HUES6 (cell line): ENCODE measurements around the gene IRF1.

Source experiments
- H3K27ac ChIP-seq: 2 replicates; pipeline ENCODE4 v1.7.0; 2013; ENCODE audit warnings: low read depth, mild to moderate bottlenecking, low read length, inconsistent platforms
- H3K27me3 ChIP-seq: 2 replicates; pipeline ENCODE4 v1.6.1; 2013; ENCODE audit warnings: low read length; ENCODE audit not compliant: control insufficient read depth, insufficient read depth
- H3K36me3 ChIP-seq: 2 replicates; pipeline ENCODE4 v1.6.1; 2013; ENCODE audit warnings: low read length; ENCODE audit not compliant: control insufficient read depth, insufficient read depth
- H3K4me1 ChIP-seq: 2 replicates; pipeline ENCODE4 v1.6.1; 2013; ENCODE audit warnings: low read length; ENCODE audit not compliant: control insufficient read depth, insufficient read depth
- H3K4me3 ChIP-seq: 2 replicates; pipeline ENCODE4 v1.5.1; 2013; ENCODE audit warnings: low read depth, low read length
- H3K9ac ChIP-seq: one replicate; pipeline ENCODE4 v1.6.1; 2013; ENCODE audit warnings: mild to moderate bottlenecking, low read length
- H3K9me3 ChIP-seq: 2 replicates; pipeline ENCODE4 v1.6.1; 2013; ENCODE audit warnings: low read depth, low read length; ENCODE audit not compliant: control insufficient read depth, insufficient read depth

The IRF1 gene

DNA sequence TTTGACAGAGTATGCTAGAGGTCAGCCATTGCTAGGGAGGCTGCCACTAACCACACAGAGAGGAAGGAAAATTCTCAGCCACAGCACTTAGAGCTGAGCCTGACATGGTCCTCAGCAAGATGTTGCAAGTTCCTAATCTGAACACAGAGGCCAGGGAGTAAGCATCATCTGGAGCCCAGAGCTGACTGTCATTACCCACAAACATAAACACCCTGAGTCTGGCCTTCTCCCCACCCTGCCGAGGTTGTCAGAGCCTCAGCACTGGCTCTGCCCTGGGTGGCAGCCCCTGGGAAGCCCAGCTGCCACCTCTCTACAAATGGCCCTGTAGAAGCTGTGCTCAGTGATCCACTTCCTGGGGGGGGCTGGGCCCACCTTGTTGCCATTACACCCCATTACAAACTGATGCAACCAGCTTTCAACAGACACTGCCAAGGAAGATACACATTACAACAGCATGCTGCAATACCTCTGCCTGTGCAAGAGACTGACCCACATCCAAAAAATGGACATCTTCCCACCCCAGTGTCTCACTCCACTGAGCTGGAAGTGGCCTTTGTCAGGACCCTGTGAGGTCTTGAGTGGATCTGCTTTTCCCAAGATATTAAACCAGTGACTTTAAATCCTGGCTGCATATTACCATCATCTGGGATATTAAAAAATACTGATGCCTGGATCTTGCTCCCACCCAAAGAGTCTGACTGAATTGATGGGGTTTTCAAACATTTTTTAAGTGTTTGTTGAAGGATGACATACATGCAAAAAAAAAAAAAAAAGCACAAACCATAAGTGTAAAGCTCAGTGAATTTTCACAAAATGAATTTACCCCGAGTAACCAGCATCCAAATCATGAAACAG is 33.0 kb downstream of the IRF1 start:
- no peaks in the 10 kb centered on the region for H3K36me3 ChIP-seq
- no peak overlapping the region for H3K27ac ChIP-seq
- no peak overlapping the region for H3K4me3 ChIP-seq
- peaks cover 27% of the 10 kb centered on the region for H3K4me1 ChIP-seq
- H3K27me3 ChIP-seq = no peaks in the 10 kb centered on the region
- H3K9me3 ChIP-seq = no peaks in the 10 kb centered on the region
- no peak overlapping the region for H3K9ac ChIP-seq

DNA sequence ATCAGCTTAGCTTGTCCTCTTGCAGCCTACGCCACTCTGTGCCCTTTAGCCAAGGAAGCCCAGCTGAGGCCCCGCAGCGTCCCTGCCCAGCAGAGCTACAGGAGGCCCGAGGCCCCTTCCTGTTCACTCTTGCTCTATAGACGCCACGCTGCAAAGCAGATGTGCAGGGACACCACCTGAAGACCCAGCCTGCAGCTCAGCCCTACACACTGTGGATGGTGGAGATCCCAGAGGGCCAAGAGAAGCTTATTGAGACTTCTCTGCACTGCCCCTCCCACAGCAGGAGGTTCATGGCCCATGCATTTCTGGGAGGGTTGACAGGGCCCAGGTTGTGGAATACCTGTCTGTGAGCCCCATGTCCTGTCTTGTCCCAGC is 33.6 kb downstream of the IRF1 start:
- Histone ChIP-seq H3K9ac (no peak overlapping the region), H3K27ac (no peak overlapping the region), H3K4me3 (no peak overlapping the region), H3K36me3 (no peaks in the 10 kb centered on the region), H3K27me3 (no peaks in the 10 kb centered on the region), H3K9me3 (no peaks in the 10 kb centered on the region), H3K4me1 (peaks cover 27% of the 10 kb centered on the region)

DNA sequence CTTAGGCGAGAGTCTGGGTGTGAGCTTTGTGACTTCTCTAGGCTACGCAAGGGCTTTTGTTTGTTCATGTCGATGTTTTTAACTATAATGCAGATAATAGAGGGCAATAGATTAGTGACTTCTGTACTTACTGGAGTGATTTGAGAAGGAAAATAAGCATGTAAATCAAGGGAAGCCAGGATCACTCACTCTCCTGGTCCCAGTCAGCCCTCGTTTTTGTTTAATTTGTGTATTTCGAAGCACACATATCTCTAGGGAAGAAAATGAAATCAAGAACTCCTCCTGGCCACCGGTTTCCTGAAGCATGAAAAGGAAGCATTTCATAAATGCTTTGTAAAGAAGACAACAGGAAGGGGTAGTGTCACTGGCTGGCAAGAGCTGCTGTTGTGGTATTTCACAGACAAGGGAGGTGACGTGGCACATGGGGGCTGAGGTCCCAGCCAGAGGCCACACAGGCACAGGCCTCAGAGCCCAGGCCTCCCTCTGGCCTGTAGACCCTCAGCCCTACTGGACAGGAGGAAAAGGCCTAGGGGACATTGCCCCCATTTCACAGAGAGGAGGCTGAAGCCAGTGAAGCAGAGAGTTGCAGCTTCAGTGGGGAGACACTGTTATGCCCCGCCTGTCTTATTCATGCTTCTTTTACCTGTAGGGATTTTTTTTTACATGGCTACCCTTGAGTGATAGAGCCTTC is 34.1 kb downstream of the IRF1 start:
- Histone ChIP-seq H3K9ac (no peak overlapping the region), H3K4me3 (no peak overlapping the region), H3K9me3 (no peaks in the 10 kb centered on the region), H3K36me3 (no peaks in the 10 kb centered on the region), H3K4me1 (peaks cover 31% of the 10 kb centered on the region), H3K27ac (no peak overlapping the region), H3K27me3 (no peaks in the 10 kb centered on the region)

DNA sequence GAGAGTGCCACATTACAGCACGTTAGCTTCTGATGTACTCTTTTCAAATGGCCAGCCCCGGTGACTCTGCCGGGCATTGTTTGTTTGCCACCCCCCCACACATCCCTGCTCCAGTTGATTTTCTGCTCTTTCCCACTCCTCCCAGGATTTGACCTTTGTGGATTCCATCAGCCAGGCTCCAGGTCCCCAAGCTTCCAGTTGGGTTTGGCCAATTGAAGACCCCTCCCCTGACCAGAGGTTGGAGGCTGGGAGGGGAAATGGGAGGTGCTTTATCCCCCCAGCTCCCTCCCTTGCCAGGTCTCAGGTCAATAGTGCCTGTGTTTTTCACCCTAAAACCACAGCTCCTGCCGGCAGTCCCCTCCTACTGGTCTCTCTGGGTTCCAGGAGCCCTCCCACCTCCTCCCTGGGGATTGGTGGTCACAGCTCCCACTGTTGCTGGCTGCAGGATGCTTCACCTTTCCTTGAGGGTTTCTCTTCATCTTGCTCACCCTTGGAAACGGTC is 34.9 kb downstream of the IRF1 start:
- Histone ChIP-seq H3K4me3 (no peak overlapping the region), H3K36me3 (no peaks in the 10 kb centered on the region), H3K9me3 (no peaks in the 10 kb centered on the region), H3K4me1 (peaks cover 38% of the 10 kb centered on the region), H3K27ac (no peak overlapping the region), H3K9ac (no peak overlapping the region), H3K27me3 (no peaks in the 10 kb centered on the region)

DNA sequence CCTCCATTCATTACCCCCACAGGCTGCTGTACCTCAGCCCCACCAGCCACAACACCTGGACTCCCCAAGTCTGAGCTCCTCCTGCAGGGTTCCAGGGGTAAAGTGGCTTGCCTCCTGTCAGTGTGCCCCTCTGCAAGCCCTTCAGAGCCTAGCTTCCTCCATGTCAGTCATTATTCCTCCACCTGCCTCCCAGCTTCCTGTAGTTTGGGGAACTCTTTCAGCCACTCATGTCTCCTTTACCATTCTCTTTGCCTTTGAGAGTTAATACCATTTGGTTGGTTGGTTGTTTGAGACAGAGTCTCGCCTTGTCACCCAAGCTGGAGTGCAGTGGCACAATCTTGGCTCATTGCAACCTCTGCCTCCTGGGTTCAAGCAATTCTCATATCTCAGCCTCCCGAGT is 36.2 kb downstream of the IRF1 start:
- H3K4me3 ChIP-seq = no peak overlapping the region
- no peak overlapping the region for H3K9ac ChIP-seq
- H3K27ac ChIP-seq = no peak overlapping the region
- no peaks in the 10 kb centered on the region for H3K36me3 ChIP-seq
- no peaks in the 10 kb centered on the region for H3K27me3 ChIP-seq
- peaks cover 40% of the 10 kb centered on the region for H3K4me1 ChIP-seq
- H3K9me3 ChIP-seq = no peaks in the 10 kb centered on the region

DNA sequence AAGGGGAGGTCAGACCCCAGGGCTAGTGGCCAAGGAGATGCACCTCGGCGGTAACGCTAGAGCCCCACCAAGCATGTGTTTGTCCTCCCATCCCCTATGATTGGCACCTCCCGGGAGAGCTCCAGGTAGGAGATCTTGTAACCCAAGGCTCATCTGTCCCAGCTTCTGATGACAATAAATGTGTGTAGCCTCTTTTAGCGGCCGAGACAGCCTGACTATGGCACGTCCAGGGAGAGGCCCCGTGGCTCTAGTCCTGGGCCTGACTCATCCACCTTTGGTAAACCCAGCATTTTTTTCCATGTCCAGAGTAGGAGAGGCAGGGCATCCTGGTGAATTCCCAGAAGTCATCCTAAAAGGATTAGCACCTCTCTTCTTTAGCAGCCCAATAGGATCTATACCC is 39.2 kb downstream of the IRF1 start:
- peaks cover 28% of the 10 kb centered on the region for H3K4me1 ChIP-seq
- no peak overlapping the region for H3K27ac ChIP-seq
- no peak overlapping the region for H3K9ac ChIP-seq
- no peak overlapping the region for H3K4me3 ChIP-seq
- H3K9me3 ChIP-seq = no peaks in the 10 kb centered on the region
- no peaks in the 10 kb centered on the region for H3K27me3 ChIP-seq
- no peaks in the 10 kb centered on the region for H3K36me3 ChIP-seq

DNA sequence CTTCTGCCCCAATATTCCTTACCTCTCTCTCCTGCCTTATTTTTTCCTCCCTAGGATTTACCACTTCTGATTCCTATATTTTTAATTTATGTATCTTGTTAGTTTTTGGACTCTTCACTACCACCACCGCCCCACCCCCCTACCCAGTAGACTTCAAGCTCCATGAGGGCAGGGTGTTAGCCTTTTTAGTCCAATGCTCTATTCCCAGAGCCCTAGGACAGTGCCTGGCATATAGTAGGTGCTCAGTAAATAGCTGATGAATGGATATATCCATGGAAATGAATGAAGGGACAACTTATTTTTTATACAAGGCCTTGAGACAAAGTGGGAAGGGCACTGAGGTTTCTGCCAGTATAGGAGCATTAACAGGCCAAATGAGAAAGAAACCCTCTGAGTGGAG is 41.5 kb downstream of the IRF1 start:
- H3K4me3 ChIP-seq = no peak overlapping the region
- no peaks in the 10 kb centered on the region for H3K36me3 ChIP-seq
- no peaks in the 10 kb centered on the region for H3K9me3 ChIP-seq
- H3K27ac ChIP-seq = no peak overlapping the region
- peaks cover 33% of the 10 kb centered on the region for H3K4me1 ChIP-seq
- no peak overlapping the region for H3K9ac ChIP-seq
- H3K27me3 ChIP-seq = no peaks in the 10 kb centered on the region

DNA sequence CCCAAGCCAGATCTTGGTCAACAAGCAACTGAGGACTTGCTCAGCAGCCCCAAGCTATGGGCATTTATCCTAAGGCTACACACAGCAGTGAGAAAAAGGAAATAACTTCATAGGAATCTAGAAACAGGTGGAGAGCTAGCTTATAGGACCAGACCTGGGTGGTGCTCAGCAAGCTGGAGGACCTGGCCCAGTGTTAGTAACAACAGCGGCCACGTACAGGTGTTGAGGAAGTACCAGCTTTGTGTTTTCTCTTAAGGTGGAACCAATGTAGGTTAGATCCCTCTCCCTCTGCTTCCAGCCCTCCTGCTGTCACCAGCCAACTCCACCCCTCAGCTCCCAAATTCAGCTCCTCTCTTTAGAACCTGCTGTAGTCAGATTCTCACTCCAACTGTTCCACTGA is 43.4 kb downstream of the IRF1 start:
- Histone ChIP-seq H3K27me3 (no peaks in the 10 kb centered on the region), H3K4me1 (peaks cover 33% of the 10 kb centered on the region), H3K36me3 (no peaks in the 10 kb centered on the region), H3K9me3 (no peaks in the 10 kb centered on the region), H3K27ac (no peak overlapping the region), H3K9ac (no peak overlapping the region), H3K4me3 (no peak overlapping the region)

DNA sequence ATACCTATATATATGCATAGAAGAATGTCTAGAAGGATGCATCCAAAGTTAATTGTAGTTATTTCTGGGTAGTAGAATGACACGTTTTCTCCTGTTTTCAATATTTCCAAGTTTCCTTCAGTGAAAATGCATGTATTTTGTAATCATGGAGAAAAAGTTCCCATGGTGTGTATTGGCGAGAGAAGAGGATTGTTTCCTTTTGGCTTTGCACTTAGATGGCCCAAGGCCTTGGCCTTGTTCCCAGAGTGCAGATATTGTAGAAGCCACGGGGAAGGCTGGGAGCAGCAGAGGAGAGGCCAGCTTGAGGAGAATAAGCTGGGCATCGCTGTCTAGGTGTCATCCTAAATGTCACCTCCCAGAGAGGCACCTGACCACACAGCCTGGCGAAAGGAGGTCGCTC is 44.0 kb downstream of the IRF1 start:
- Histone ChIP-seq H3K4me3 (no peak overlapping the region), H3K27ac (no peak overlapping the region), H3K9me3 (no peaks in the 10 kb centered on the region), H3K4me1 (peaks cover 31% of the 10 kb centered on the region), H3K36me3 (no peaks in the 10 kb centered on the region), H3K27me3 (no peaks in the 10 kb centered on the region), H3K9ac (no peak overlapping the region)

DNA sequence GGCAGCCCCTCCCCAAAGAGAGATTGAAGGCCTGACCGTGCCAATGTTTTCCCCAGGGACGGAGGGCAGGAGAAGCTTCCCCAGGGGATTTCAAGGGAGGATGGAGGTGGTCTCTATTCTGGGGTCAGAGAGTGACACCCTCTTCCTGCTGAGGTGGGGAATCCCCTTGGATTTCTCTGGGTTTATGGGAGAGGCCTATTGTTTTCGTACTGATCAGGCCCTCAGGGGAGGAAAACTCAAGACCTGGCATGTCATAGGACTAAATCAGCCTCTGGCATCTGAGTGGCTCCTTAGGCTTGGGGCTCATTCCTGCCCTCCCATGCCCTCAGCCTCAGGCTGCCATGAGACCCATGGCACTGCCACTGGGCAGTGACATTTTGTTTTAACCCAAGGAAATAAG is 44.6 kb downstream of the IRF1 start:
- H3K4me1 ChIP-seq = peaks cover 24% of the 10 kb centered on the region
- no peaks in the 10 kb centered on the region for H3K27me3 ChIP-seq
- no peaks in the 10 kb centered on the region for H3K36me3 ChIP-seq
- H3K9ac ChIP-seq = no peak overlapping the region
- no peak overlapping the region for H3K27ac ChIP-seq
- H3K9me3 ChIP-seq = no peaks in the 10 kb centered on the region
- no peak overlapping the region for H3K4me3 ChIP-seq

DNA sequence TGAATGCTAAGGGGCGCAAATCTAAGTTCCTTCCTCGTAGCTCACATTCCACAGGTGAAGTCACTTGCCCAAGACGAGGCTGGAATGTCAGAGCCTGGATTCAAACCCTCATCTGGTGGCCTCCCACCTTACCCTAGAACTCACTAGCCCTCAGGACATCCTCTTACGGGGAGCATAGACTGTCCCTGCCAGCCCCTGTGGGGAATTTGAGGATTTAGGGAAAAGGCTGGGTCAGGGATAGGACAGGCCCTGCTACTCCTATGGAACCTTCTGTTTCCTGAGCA is 45.0 kb downstream of the IRF1 start:
- Histone ChIP-seq H3K27ac (no peak overlapping the region), H3K27me3 (no peaks in the 10 kb centered on the region), H3K4me3 (no peak overlapping the region), H3K4me1 (peaks cover 21% of the 10 kb centered on the region), H3K9ac (no peak overlapping the region), H3K36me3 (no peaks in the 10 kb centered on the region), H3K9me3 (no peaks in the 10 kb centered on the region)
